HG02943 (cell line): ENCODE results near the gene ZNF429.
"Not testable (repeated sequence)": the region's sequence is repeated elsewhere in the genome, so short reads cannot be mapped to it uniquely, and the experiment has no call there.

ENCODE experiments used
- ATAC-seq: cut with Tn5 transposase; IDR thresholded peaks from one replicate; pipeline ENCODE4 v1.9.1; 2021; ENCODE audit warnings: mild to moderate bottlenecking, low read depth, moderate library complexity; ENCODE audit not compliant: unreplicated experiment

ZNF429 gene

DNA sequence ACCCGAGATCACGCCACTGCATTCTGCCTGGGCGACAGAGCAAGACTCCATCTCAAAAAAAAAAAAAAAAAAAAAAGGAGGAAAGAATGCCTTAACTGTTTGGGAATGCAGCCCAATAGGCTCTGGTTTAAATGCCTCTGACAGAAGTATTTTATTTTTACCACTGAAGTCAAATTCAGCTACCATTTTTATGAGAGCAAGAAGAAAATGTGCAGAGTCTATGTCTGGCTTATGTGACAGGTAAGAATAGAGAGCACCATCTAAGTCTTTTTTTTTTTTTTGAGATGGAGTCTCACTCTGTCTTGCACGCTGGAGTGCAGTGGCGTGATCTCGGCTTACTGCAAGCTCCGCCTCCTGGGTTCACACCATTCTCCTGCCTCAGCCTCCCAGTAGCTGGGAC is 7.2 kb downstream of the ZNF429 start:
- ATAC-seq, result not testable (repeated sequence)

DNA sequence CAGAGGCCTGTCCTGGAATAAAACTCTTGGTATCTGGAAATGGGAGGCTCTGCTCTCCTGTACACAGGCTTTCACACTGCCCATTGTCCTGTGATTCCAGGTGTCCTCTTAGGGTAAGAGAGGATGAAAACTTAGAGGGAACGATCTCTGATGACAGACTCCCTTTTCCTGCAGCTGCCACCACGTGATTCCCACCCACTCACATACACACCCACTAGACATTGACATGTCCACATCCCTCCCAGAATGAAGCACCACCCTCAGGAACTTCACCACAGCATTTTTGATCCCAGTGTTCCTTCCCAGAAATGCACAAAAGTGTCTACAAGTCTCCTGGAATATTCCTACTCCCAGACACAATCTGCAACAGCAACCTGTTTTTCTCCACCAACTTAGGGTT is 8.2 kb downstream of the ZNF429 start:
- no peak for ATAC-seq

DNA sequence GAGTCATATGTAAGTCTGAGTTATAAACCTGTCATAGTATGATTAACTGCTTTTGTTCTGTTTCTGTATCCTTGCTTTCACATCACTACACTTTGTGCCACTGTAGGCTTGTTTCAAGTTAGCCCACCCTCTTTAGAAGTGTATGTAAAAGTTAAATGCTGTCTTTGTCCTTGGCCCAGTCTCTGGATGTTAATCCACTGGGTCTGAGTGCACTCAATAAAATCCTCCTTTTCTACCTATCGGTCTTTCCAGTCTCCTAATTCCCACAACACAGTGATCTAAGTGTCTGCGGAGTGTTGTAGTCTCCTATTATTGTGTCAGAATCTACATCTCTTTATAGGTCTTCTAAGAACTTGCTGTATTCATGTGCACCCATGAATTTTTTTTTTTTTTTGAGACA is 14.1 kb downstream of the ZNF429 start:
- ATAC-seq, result no peak

DNA sequence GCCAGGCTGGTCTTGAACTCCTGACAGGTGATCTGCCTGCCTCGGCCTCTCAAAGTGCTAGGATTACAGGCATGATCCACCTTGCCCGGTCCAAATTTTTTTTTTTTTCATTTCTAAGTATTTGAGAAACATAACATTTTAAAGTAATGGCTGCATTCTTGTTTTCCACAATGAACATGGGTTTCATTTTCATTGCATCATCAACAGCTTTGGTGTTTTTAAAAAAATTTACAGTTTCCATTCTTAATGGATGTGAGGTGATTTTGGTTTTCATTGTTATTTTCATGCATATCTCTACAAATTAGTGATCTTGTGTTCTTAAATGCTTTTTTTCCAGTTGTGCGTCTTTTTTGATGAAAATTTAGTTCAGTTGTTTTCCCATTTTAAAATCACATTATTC is 27.5 kb downstream of the ZNF429 start:
- no peak for ATAC-seq

DNA sequence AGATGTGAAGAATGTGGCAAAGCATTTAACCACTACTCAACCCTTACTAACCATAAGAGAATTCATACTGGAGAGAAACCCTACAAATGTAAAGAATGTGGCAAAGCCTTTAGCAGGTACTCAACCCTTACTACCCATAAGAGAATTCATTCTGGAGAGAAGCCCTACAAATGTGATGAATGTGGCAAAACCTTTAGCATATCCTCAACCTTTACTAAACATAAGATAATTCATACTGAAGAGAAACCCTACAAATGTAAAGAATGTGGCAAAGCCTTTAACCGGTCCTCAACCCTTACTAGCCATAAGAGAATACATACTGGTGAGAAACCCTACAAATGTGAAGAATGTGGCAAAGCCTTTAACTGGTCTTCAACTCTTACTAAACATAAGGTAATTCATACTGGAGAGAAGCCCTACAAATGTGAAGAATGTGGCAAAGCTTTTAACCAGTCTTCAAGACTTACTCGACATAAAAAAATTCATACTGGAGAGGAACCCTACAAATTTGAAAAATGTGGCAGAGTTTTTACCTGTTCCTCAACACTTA is 31.4 kb downstream of the ZNF429 start:
- ATAC-seq, result not testable (repeated sequence)

DNA sequence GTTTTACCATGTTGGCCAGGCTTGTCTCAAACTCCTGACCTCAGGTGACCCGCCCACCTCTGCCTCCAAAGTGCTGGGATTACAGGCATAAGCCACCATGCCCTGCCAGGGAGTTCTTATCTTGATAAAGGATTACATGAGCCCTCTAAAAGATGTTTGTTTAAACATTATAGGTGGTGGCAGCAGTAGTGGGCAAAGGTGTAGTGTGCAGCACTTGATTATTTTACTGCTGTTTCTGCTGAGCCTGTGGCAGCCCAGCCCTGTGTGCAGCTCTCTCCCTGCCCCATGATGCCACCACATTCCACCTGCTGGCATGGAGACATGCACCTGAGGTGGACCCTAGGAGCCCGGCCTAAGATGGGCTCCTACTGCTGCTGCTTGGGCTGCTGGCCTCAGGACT is 54.0 kb downstream of the ZNF429 start:
- no peak for ATAC-seq

DNA sequence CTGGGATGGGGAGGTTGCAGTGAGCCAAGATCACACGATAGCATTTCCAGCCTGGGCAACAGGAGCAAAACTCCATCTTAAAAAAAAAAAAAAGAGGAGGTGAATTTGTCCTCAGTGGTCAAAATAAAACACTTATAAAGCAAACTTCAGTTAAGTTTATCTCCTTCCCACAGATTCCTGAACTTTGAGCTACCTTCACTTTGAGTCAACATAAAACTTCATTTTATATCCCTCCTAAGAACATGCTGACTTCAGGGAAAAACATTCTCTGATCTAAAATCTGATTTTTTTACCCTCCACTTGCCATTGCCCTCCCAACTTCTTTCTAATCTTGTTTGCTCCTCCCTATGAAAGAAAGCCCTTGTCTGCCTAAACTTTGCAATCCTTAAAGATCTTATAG is 59.0 kb downstream of the ZNF429 start:
- ATAC-seq, result no peak

DNA sequence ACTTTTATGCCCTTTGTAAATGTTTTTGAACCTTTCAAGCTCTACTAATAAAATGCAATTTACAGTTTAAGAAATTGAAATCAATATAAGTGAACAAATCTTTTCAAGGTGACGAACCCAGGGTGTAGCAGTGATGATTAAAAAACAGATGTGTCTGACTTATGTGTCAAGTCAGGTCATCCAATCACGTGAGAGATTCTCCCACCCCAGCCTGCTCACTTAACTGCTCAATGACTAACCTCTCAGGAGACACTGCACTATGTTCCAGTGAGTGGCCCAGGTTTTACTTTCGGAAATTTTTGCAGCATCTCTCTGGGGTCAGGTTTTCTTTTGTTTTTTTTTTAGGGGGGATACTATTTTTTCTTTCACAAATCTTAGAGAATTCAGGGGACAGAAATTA is 60.7 kb downstream of the ZNF429 start:
- no peak for ATAC-seq

DNA sequence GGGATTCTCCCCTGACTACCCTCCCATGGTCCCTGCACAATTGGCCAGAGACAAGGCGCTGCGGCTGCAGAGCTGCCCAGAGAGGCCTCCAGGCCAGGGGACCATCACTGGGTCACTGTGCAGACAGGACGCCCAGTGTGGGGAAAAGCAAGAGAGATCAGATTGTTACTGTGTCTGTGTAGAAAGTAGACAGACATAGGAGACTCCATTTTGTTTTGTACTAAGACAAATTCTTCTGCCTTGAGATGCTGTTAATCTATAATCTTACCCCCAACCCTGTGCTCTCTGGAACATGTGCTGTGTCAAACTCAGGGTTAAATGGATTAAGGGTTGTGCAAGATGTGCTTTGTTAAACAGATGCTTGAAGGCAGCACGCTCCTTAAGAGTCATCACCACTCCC is 62.4 kb downstream of the ZNF429 start:
- ATAC-seq, result not testable (repeated sequence)

DNA sequence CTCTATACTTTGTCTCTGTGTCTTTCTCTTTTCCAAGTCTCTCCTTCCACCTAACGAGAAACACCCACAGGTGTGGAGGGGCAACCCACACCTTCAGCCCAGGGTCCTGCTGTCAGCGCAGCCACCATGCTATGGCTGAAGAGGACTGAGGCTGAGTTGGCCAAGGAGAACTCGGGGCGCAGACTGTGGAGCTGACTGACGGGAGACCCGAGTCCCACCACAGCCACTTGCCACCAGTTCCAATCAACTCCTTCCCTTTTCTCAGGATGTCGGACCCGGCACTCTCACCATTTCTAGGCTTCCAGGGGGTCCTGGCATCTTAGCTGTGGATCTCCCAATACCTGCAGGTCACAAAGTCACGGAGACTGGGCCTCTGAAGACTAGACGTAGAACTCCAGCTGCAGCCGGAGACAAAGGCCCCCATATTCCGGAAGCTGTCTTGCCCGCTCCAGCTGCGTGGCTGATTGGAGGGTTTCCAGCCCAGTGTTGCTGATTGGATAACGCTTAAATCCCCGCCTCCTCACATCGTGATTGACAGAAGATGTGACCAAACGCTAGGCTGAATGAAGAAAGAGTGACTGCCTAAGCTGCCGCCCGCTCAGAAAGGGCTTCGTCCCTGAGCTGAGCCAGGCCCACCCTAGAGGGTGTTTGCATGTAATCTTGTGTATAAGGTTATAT is 63.6 kb downstream of the ZNF429 start:
- no peak for ATAC-seq

DNA sequence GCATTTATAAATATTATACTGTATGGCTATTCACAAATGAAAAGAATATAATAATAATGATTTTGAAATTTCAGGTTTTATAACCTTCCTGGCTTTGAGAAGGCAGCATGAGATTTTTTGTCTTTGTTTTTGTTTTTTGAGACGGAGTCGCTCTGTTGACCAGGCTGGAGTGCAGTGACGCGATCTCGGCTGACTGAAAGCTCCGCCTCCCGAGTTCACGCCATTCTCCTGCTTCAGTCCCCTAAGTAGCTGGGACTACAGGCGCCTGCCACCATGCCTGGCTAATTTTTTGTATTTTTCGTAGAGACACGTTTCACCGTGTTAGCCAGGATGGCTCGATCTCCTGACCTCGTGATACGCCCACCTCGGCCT is 64.1 kb downstream of the ZNF429 start:
- ATAC-seq, result no peak

DNA sequence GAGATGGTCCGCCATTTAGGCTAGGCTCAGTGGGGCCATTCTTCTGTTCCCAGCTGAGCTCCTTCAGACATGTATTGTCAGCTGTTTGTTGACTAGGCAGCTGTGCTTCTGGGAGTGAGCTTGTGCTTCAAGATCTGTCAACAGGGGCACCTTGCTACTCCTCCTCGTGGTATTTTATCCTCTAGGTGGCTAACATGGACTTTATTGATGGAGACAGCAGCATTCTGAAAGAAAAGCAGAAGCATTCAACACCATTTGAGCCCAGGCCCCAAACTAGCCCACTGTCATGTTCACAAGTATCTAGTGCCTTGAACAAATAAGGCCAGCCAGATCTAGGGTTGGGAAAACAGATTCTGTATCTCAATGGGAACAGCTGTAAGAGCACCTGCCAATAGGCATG is 65.9 kb downstream of the ZNF429 start:
- ATAC-seq, result no peak

DNA sequence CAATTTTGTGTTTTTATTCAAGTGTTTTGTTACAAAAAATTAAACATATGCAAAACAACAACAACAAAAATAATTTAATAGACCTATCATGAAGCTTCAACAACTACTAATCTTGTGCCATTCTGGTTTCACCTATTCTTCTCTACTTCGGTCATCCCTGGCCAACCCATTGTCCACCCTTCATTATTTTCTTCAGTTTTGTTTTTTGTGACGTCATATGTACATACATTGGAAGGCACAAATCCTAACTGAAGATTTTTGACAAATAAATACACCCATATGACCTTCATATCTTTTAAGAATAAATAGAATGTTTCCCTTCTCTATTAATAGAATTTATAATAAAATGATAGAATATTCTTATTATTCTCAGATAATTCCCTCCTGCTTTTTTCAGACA is 69.2 kb downstream of the ZNF429 start:
- ATAC-seq, result no peak

DNA sequence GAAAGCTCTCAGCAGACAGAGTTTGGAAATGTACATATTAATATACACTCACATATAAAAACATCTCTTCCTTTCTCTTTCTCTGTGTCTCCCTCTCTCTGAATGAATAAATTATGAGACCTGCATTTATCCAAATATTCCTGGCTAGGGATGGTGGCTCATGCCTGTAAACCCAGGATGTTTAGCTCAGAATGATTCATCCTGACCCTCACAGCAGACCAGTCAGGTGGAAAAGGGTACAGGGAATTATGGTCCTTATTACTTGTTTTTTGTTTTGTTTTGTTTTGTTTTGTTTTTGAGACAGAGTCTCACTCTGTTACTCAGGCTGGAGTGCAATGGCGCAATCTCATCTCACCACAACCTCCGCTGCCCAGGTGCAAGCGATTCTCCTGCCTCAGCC is 71.1 kb downstream of the ZNF429 start:
- no peak for ATAC-seq

DNA sequence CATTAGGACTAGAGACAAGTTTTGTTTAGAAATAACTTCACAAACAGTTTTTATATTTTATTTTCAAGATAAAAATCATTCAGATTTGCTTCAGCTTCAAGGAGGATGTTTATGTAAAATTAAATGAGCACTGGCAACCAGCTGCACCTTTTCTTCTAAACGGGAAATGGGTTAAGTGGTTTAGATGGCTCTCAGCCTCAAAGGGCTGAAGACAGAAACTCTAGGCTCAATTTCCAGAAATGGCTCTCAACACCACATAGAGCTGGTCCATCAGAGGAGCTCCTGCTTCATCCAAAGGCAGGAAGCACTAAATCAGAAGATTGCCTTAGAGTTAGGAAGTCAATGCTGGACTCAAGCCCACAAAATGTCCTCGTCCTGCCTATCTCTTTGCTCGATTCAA is 74.7 kb downstream of the ZNF429 start:
- ATAC-seq, result no peak

DNA sequence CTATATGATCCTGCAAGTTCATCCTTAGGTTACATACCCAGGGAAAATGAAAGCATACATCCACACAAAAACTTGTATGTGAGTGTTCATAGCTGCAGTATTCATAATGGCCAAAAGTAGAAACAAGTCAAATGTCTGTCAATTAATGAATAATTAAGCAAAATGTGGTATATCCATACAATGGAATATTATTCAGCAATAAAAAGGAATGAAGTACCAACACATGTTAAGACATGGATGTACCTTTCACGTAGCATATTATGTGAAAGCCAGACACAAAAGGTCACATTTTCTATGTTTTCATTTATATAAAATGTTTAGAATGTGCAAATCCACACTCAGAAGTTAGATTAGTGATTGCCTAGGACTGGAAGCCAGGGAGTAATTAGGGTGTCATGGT is 75.4 kb downstream of the ZNF429 start:
- ATAC-seq, result no peak

DNA sequence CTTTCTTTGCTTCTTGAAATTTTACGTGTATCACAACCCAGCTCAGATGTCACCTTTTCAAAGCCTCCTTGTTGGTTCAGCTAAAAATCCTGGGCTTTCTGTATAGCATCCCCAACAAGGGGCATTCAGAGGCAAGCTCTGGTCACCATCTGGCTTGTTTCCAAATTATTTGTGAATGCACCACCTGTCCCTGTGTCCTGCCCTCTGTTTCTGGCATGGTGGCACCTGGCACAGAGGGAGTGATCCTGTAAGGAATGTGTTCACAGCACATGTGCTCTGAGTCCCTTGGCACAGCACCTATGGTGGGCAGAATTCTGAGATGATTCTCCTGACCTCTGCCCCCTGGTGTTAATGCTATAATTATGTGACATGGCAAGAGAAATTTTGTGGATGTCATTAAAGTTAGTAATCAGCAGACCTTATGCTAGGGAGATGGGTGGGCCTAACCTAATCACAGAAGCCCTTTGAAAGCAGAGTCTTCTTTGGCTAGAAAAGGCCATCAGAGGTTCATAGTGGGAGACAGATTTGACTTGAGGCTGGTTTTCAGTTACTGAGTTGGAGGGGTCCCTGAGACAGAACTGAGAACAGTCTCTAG is 76.3 kb downstream of the ZNF429 start:
- no peak for ATAC-seq

DNA sequence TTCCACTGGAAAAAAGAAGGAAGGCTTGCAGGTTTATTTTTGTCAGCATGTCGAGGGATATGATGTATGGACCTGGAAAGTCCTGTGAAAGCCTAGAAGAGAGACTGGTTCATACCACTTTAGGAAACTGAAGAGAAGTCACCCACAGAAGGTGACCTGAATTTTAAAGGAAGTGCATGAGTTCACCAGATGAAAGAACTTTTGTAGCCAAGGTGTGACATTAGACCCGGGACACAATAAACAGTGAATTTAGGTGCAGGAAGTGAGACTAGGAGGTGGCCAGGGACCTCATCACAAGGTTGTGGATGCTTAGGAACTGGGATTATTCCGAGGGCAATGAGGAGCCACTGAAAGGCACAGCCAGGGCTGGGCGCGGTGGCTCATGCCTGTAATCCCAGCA is 79.1 kb downstream of the ZNF429 start:
- no peak for ATAC-seq

DNA sequence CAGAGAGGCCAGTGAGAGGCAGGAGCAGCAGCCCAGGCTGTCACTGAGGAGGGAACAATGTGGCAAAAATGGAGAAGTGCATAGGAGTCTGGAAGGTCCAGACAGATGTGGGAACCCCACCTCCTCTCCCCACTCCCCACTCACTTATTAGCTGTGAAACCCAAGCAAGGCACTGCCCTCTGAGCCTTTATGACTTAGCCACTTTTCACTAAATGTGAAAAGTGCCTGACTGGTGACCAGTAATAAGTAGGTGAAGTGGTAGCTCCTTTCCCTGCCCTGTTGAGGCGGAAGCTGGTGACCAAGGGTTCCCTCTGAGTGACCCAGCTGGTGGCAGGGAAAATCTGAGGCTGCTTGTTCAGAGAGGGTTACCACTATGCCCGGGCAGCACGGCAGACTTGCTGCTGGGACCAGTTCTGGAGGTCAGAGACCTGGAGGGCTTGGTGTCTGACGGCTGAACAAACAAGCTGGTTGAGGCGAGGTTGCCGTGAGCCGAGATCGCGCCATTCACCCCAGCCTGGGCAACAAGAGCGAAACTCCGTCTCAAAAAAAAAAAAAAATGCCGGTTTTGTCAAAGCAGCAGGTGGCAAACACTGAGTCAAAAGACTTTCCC is 80.0 kb downstream of the ZNF429 start:
- no peak for ATAC-seq

DNA sequence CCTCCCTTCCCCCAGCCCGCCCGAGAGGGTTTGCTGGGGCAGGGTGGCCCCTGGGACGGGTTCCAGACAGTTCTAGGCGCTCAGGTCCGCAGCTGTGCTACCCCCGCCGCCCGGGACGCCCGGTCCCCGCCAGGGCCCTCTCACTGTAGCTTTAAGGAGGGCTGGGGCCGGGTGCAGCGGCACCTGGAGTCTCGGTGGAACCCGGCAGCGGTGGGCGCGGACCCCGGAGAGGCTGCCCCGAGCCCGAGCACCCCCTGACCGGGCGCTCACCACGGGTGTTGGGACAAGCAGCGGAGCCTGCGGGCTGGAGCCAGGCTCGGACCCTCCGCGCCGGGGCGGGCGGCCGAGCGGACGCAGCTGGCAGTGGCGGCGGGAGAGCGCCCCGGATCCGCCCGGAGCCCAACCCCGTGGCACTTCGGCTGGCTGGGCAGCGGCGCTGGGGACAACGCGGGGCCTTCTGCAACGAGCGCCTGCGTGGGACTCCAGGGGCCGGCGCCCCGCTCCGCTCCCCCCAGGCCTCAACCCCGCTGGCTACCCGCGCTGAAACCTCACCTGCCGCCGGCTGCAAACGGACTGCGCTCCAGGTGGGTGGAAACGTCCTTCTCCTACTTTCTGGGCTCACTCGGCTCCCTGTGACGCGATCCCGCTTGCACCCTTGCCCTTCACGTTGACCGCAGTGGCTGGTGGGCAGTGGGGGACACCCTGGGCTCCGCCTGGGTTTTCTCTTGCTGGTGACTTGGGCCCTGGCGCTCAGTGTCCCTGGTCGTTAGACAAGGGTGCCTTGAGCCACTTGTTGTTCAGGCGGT is 81.1 kb downstream of the ZNF429 start:
- no peak for ATAC-seq

DNA sequence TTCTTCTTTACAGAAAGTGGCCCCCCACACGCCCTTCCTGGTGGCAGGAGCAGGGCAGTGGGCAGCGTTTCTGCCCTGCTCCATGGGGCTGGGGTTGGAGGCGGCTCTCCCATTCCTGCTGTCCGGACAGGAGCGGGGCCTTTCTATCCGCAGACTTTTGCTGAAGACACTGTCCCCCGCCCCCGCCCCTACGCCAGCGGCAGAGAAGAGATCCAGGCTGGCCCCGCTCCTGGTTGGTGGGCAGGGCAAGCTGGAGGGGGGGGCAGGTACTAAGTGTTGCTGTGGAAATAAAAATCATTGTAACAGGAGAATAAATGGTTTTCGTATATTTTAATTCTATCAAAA is 81.7 kb downstream of the ZNF429 start:
- ATAC-seq, result no peak
